ENCODE results near the gene ILDR1. TPM values are rescaled to one million over a fixed set of nuclear protein-coding genes. Genes with fewer than 3 reads are reported as not detected.
"Not testable (repeated sequence)": the region's sequence is repeated elsewhere in the genome, so short reads cannot be mapped to it uniquely, and the experiment has no call there.

Gene ILDR1
- total RNA-seq, 1 donor from 2014 or later, result 3.7 TPM

DNA sequence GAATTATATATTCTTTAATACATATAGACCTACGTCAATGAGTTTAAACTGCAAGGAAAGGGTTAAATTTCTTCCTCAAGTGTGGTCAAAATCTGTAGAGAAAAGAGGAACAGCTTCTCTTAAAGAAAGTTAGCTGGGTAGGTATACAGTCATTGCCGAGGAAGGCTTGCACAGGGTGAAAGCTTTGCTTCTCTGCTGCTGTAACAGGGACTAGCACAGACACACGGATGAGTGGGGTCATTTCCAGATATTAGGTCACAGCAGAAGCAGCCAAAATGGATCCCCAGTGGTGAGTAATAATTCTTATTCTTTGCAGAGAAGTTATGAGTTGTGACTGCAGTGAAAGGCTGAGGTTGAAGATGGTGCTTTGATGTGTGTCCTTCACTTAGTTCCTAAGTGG lies 33.2 kb upstream of the ILDR1 start, which contains the start of gene CD86:
TSS of gene CD86 (plus strand) at position 148 of the 400 bp plus-strand sequence. CDS start at position 276, 128 bp downstream.
- intact Hi-C loops (cut with DNase I), result no loop called here
- no peak for TF ChIP-seq POLR2AphosphoS5 (IDR thresholded peaks at IDR 0.05; ENCODE audit: insufficient read depth in 1 of 2, low read depth in 1 of 2)
- TF ChIP-seq, protein P1, sequence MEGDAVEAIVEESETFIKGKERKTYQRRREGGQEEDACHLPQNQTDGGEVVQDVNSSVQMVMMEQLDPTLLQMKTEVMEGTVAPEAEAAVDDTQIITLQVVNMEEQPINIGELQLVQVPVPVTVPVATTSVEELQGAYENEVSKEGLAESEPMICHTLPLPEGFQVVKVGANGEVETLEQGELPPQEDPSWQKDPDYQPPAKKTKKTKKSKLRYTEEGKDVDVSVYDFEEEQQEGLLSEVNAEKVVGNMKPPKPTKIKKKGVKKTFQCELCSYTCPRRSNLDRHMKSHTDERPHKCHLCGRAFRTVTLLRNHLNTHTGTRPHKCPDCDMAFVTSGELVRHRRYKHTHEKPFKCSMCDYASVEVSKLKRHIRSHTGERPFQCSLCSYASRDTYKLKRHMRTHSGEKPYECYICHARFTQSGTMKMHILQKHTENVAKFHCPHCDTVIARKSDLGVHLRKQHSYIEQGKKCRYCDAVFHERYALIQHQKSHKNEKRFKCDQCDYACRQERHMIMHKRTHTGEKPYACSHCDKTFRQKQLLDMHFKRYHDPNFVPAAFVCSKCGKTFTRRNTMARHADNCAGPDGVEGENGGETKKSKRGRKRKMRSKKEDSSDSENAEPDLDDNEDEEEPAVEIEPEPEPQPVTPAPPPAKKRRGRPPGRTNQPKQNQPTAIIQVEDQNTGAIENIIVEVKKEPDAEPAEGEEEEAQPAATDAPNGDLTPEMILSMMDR (IDR thresholded peaks at IDR 0.05), result no peak
- TF ChIP-seq POLR2A (IDR thresholded peaks at IDR 0.05), result no peak
- no peaks in the 10 kb centered on the region for H3K4me1 ChIP-seq
- H3K27ac ChIP-seq, result no peak within 1 kb of the TSS
- no peaks in the 10 kb centered on the region for H3K9me3 ChIP-seq
- no peak for DNase-seq (ENCODE audit: extremely low spot score in 2 of 2)
- H3K4me3 ChIP-seq, result no peak within 1 kb of the TSS
- H3K36me3 ChIP-seq, result no peaks in the 10 kb centered on the region
- H3K27me3 ChIP-seq, result no peaks in the 10 kb centered on the region

DNA sequence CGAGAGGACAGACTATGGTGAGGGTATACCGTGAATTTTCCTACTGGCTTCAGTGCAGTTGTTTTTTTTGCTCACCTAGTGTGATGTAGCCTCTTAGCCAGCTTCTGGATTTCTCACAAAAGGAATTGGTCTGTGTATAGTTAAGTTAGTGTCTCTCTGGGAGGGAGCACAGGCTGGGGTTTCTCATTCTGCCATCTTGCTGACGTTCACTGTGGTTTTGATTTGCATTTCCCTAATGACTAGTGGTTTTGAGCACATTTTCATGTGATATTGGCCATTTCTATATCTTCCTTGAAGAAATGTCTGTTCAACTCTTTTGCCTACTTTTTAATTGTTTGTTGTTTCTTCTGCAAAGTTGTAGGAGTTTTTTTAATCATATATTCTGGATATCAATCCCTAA lies 30.9 kb upstream of the ILDR1 start:
- TF ChIP-seq POLR2AphosphoS5 (IDR thresholded peaks at IDR 0.05; ENCODE audit: insufficient read depth in 1 of 2, low read depth in 1 of 2) (no peak), POLR2A (IDR thresholded peaks at IDR 0.05) (no peak)
- TF ChIP-seq, protein P1 (IDR thresholded peaks at IDR 0.05), result no peak
- Histone ChIP-seq H3K36me3 (no peaks in the 10 kb centered on the region), H3K9me3 (no peaks in the 10 kb centered on the region), H3K4me3 (no peak overlapping the region), H3K27ac (no peak overlapping the region), H3K4me1 (no peaks in the 10 kb centered on the region), H3K27me3 (no peaks in the 10 kb centered on the region)
- no peak for DNase-seq (ENCODE audit: extremely low spot score in 2 of 2)
- intact Hi-C loops (cut with DNase I), result no loop called here

DNA sequence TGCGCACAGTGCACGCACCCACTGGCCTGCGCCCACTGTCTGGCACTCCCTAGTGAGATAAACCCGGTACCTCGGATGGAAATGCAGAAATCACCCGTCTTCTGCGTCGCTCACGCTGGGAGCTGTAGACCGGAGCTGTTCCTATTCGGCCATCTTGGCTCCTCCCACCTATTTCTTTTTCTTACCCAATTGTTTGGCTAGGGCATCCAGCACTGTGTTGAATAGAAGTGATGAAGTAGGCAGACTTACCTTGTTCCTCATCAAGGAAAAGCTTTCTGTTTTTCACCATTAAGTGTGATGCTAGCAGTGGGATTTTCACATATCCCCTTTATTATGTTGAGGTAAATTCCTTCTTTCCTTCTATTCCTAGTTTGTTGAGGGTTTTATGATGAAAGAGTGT lies 25.7 kb upstream of the ILDR1 start:
- H3K9me3 ChIP-seq; H3K27ac ChIP-seq; H3K4me1 ChIP-seq; H3K27me3 ChIP-seq; DNase-seq (ENCODE audit: extremely low spot score in 2 of 2); H3K4me3 ChIP-seq; intact Hi-C loops (cut with DNase I); H3K36me3 ChIP-seq: not testable (repeated sequence)

DNA sequence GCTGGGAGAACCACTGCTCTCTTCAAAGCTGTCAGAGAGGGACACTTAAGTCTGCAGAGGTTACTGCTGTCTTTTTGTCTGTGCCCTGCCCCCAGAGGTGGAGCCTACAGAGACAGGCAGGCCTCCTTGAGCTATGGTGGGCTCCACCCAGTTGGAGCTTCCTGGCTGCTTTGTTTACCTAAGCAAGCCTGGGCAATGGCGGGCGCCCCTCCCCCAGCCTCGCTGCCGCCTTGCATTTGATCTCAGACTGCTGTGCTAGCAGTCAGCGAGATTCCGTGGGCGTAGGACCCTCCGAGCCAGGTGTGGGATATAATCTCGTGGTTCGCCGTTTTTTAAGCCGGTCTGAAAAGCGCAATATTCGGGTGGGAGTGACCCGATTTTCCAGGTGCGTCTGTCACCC lies 25.2 kb upstream of the ILDR1 start:
- H3K27me3 ChIP-seq; H3K27ac ChIP-seq; H3K9me3 ChIP-seq; intact Hi-C loops (cut with DNase I); H3K4me3 ChIP-seq; H3K36me3 ChIP-seq; H3K4me1 ChIP-seq; DNase-seq (ENCODE audit: extremely low spot score in 2 of 2): not testable (repeated sequence)

DNA sequence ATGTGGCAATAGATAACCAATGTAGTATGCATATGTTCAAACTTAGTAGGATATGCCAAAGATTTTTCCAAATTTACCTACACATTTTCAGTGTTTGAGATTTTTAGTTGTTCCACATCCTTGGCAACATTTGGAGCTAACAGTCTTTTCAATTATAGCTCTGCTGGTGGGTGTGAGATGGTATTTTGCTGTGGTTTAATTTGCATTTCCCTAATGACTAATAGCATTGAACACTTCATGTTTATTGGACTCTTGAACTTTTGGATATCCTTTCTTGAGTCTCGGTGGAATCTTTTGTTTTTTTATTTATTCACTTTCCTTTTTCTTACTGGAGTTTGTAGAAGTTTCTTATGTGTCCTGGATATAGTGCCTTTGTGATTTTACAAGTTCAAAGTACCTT lies 11.0 kb upstream of the ILDR1 start:
- H3K36me3 ChIP-seq, result no peaks in the 10 kb centered on the region
- H3K9me3 ChIP-seq, result peaks cover 6% of the 10 kb centered on the region
- no peak overlapping the region for H3K27ac ChIP-seq
- intact Hi-C loops (cut with DNase I), result no loop called here
- no peaks in the 10 kb centered on the region for H3K4me1 ChIP-seq
- H3K4me3 ChIP-seq, result no peak overlapping the region
- no peaks in the 10 kb centered on the region for H3K27me3 ChIP-seq
- no peak for DNase-seq (ENCODE audit: extremely low spot score in 2 of 2)
- TF ChIP-seq POLR2AphosphoS5 (IDR thresholded peaks at IDR 0.05; ENCODE audit: insufficient read depth in 1 of 2, low read depth in 1 of 2) (no peak), POLR2A (IDR thresholded peaks at IDR 0.05) (no peak)
- TF ChIP-seq, protein P1 (IDR thresholded peaks at IDR 0.05), result no peak

DNA sequence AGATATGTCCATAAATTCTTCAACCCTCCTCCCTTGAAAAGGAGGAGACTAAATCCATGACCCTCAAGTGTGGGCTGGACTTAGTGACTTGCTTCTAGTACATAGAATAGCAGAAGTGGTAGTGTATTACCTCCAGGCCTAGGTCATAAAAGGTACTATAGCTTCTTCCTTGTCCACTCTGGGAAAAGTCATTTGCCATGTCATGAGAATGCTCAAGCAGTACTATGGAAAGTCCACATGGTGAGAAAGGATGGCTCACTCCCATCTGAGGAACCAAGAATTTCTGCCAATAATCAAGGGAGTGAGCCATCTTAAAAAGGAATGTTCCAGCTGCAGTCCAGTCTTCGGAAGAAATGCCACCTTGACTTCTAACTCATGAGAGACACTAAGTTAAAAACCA lies 10.5 kb upstream of the ILDR1 start:
- H3K36me3 ChIP-seq, result no peaks in the 10 kb centered on the region
- peaks cover 6% of the 10 kb centered on the region for H3K9me3 ChIP-seq
- no peaks in the 10 kb centered on the region for H3K27me3 ChIP-seq
- no peak overlapping the region for H3K4me3 ChIP-seq
- no peak overlapping the region for H3K27ac ChIP-seq
- H3K4me1 ChIP-seq, result no peaks in the 10 kb centered on the region
- intact Hi-C loops (cut with DNase I), result no loop called here
- no peak for TF ChIP-seq POLR2AphosphoS5 (IDR thresholded peaks at IDR 0.05; ENCODE audit: insufficient read depth in 1 of 2, low read depth in 1 of 2)
- TF ChIP-seq, protein P1 (IDR thresholded peaks at IDR 0.05), result no peak
- TF ChIP-seq POLR2A (IDR thresholded peaks at IDR 0.05), result no peak
- DNase-seq (ENCODE audit: extremely low spot score in 2 of 2), result no peak
